NCI-H1436 treated with DMSO at 0.1 percent for 48 hours (cell line): Measurements from ENCODE around the gene STK11.

ENCODE experiments used
- DNase-seq: peaks from one replicate; lab custom pipeline; 2025; lab: John Stamatoyannopoulos, UW

The STK11 gene

DNA sequence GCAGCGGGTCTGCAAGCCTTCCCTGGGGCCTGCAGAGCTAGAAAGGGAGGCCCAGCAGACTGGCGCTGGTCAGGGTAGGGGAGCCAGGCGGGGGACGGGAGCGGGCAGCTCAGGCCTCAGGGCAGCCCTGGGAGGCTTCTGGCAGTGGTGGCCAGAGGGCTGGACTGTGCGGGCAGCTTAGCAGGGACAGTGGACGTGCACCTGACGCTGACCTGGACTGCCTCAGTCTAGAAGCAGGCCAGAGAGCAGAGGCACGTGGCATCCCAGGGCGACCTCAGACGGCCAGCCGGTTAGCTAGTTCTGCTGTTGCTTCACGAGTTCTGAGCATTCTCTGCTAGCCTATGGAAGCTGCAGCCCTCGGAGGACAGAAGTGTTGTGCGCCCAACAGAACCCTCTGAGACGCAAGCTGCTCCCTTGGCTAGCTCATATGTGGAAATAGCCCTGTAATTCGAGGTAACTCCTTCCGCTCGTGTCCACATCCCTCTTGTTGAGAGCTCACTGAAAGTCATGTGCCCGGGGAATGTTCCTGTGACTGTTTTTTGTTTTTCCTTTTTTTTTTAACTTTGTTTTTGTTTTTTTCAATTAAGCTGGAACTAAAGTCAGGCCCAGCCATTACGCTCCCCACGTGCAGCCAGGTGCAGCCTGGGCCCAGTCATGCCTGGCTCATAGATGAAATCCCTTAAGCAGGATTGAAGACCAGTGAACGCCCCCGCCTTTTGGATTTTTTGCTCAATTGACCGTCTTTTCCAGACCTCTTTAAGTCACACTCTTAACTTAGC, 67.9 kb downstream of the STK11 start:
- no peak for DNase-seq

- DNase-seq: no peak
Observed at GRCh38 chr19:1274081-1274851, 68.7 kb downstream of the STK11 start.

- no peak for DNase-seq
Observed at GRCh38 chr19:1274852-1275259, 69.3 kb downstream of the STK11 start.

GRCh38 chr19:1275260-1275975, 69.8 kb downstream of the STK11 start, which contains the start of gene FAM174C:
FAM174C (plus strand) TSS chr19:1275530; CDS start chr19:1275550, 20 bp downstream.
- DNase-seq: peak; percentile 65

GRCh38 chr19:1275976-1276627, 70.5 kb downstream of the STK11 start:
- DNase-seq: no peak

GRCh38 chr19:1276628-1277022, 71.0 kb downstream of the STK11 start:
- DNase-seq: no peak

GRCh38 chr19:1277061-1277460, 71.5 kb downstream of the STK11 start:
- no peak for DNase-seq
